ENCODE measurements around the gene SLC22A16.

Gene SLC22A16

GRCh38 chr6:110399219-110400071 is 77.0 kb downstream of the SLC22A16 start:
- DNase-seq = no peak

- no peak for DNase-seq
Measured at GRCh38 chr6:110398778-110399177, 77.6 kb downstream of the SLC22A16 start.

GRCh38 chr6:110395221-110395620 is 81.2 kb downstream of the SLC22A16 start:
- no peak for DNase-seq

- no peak for DNase-seq
Measured at GRCh38 chr6:110394409-110394808, 82.0 kb downstream of the SLC22A16 start.

- no peak for DNase-seq
Measured at GRCh38 chr6:110392727-110393126, 83.7 kb downstream of the SLC22A16 start.

GRCh38 chr6:110390404-110390803 is 86.0 kb downstream of the SLC22A16 start:
- no peak for DNase-seq

- no peak for DNase-seq
Measured at GRCh38 chr6:110389689-110390382, 86.6 kb downstream of the SLC22A16 start.

GRCh38 chr6:110387986-110388385 is 88.4 kb downstream of the SLC22A16 start:
- no peak for DNase-seq

- no peak for DNase-seq
Measured at GRCh38 chr6:110385458-110385863, 91.0 kb downstream of the SLC22A16 start.

- no peak for DNase-seq
Measured at GRCh38 chr6:110378552-110378951, 97.9 kb downstream of the SLC22A16 start.
